Measurements from ENCODE around the gene PTCD3.

Gene PTCD3

DNA sequence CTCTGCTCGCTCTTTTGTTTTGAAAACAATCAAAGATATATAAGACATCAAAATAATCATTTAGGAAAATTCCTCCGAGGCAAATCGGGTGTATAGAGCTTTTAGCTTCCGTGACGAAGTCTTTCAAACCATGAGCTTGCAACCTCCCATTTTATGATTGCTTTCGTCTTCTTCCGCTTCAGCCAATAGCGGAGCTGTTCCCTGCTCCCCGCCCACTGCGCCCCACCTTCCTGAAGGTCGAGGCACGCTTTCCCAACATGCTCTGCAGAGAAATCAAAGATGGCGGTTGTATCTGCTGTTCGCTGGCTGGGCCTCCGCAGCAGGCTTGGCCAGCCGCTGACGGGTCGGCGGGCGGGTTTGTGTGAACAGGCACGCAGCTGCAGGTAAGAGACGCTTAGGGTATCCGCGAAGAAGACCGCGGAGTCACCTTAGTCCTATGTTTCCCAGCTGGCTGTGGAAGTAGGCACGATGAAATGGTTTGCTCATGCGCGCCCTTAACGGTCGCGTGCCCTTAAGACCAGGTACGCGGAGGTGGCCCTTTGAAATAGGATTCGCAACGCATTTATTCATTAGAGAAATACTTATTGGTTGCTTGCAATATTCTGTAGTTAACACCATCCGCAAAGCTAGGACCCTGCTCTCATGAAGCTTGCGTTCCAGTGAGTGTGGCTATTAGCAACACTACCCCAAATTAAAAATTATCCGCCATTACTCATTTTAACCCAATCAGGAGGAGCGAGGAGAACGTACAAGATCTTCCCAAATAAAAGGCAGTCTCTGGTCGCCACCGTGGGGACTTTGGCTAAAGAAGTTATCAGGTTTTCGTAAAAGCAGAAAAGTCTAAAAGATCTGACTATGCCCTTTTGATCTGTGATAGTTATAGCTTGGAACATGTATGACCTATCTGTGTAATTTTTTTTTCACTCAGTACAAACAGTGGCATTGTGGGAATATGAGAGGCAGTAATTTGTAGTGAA lies at the start of gene PTCD3:
Gene PTCD3, plus strand, starts transcription at position 267 of the 977 bp plus-strand sequence. Its CDS starts 13 bp downstream, at position 280.
- DNase-seq (ENCODE audit: low read depth, low spot score), result peak; percentile 92

GRCh38 chr2:86056590-86057331 lies 49.3 kb upstream of the PTCD3 start:
- no peak for DNase-seq (ENCODE audit: low read depth, low spot score)

DNA sequence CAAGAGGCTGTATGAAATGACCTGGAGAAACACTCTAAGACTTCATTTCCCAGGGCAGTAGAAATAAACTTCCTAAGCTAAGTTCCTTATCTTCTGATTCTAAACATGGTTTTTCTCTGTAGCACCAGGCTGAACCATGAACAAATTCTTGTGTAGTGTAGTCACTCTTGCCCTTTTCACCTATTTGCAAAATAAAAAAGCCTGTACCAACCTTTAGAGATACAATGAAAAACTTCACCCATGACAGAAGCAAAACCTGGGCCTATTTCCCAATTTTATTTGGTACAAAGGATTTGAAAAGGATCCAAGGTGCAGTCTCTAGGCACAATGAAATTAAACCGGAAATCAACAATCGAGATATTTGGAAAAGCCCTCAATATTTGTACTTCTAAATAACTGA lies 44.0 kb upstream of the PTCD3 start:
- no peak for DNase-seq (ENCODE audit: low read depth, low spot score)

GRCh38 chr2:86064006-86064405 lies 42.0 kb upstream of the PTCD3 start:
- no peak for DNase-seq (ENCODE audit: low read depth, low spot score)

DNA sequence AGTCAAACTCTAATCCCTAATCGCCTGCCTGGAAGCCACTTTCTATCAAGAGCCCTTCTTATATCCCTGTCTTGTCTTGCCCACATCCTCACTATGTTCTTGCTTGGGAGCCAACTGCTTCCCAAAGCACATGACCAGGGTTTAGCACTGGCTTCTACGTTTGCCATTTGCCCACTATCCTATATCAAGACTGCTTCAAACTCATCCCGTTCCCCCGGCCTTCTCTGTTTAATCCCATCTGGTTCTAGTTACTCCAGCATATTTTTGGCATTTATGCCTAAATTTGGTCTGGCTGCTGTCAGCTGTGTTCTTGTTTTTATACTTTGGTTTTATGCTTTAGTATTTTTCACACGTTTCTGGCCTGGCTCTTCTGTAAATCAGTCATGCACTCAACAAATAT lies 40.5 kb upstream of the PTCD3 start:
- DNase-seq (ENCODE audit: low read depth, low spot score), result no peak

DNA sequence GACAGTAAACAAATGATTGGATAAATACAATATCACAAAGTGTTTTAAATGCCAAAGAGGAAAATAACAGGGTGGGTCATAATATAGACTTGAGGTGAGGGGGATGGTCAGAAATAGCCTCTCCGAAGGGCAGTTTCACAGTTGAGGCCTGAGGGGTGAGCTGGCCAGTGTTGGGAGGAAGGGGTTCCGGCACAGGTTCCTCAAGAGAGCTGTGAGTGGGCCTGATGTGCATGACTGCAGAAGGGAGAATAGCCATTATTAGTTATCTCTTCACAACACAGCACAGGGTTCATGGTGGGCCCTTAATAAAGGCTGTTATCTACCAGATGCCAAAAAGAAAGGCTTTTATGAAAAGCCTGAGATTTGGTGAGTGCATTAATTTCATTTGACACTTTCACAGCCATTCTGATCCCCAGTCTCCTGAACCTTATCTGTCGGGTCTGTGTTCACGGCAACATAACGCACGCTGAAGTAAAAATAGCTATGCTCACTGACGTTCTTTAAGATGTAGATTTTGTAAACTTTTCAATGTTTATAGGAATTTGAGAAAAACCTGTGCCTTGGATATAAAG lies 39.9 kb upstream of the PTCD3 start:
- no peak for DNase-seq (ENCODE audit: low read depth, low spot score)

DNA sequence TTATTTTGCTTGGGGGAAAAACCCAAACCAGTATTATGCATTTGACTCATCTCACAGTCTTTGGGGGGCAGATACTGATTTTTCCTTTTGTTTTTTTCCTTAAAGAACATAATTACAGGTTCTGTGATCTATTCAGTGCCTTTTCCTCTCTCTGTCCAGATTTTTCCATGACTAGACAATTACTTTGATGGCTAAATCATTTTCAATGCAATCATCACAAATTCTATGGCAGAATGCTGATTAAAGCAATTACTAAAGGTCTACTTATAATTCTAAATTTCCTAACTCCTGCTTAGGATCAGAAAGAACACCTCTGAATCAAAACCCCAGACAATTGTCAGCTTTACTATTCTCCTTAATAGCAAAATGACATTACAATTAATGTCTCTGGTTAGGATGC lies 39.1 kb upstream of the PTCD3 start:
- no peak for DNase-seq (ENCODE audit: low read depth, low spot score)

GRCh38 chr2:86068136-86068588 lies 37.9 kb upstream of the PTCD3 start:
- DNase-seq (ENCODE audit: low read depth, low spot score), result no peak

DNA sequence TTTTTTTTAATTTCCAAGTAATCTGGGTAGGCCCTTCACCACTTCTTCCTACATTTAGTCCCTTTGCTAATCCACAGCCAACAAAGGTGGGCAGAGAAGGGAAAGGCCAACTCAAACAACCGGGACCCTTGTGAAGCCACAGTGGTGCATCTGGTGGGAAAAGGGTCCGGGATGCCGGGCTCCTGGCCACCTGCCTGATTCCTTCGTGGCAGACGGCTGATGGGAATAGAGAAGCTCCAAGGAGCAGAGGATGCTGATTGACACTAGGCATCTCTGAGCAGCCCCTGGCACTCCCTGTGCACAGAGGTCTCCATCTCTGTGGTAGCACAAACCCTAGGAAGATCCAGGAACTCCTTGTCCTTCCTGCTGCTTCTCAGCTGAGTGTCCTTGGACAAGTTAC lies 37.4 kb upstream of the PTCD3 start:
- no peak for DNase-seq (ENCODE audit: low read depth, low spot score)

- no peak for DNase-seq (ENCODE audit: low read depth, low spot score)
Observed at GRCh38 chr2:86069091-86069685, 36.8 kb upstream of the PTCD3 start.

- DNase-seq (ENCODE audit: low read depth, low spot score), result no peak
Observed at GRCh38 chr2:86069783-86070339, 36.2 kb upstream of the PTCD3 start.

GRCh38 chr2:86070868-86071267 lies 35.2 kb upstream of the PTCD3 start:
- DNase-seq (ENCODE audit: low read depth, low spot score), result no peak

DNA sequence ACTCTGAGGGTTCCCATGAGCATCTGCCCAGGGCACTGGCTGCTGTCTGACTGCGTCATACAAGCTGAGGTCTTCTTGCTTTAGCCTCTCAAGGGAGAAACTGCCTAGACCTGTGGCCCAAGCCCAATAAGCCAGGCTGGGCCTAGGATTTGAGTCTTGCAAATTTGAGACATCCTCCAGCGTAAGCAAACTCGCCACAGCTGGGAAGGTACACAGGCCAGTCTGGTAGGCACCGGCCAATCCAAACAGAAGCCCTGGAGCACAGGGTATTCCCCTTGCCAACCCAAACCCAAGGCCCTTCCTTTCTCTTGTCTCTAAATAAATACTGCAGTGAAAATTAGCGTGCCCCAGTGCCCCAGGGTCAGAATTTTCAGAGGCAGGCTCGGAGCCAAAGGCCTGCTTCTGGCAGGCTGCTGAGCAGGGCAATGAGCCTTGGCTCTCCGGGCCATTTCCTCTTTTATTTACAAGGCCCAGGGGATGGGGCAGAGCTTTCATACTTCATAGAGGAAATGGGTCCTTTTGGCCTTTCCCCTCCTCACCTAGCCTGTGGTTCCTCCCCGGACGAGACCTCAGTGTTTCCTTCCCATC lies 33.7 kb upstream of the PTCD3 start:
- no peak for DNase-seq (ENCODE audit: low read depth, low spot score)

DNA sequence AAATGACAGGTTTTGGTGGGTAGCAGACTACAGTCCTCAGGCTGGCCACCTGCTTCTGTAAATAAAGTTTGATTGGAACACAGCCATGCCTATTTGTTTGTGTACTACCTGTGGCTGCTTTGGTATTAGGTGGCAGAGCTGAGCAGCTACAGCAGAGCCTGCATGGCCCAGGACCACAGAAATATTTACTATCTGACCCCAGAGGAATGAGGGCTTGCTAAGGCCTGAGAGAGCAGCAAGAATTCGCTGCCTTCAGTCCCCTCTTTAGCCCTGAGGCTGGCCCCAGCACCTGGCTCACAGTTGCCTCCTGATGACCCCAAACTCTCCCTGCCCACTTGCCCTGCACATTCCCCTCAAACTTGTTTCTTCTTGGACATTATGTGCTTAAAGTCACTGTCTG lies 32.8 kb upstream of the PTCD3 start:
- DNase-seq (ENCODE audit: low read depth, low spot score), result no peak

DNA sequence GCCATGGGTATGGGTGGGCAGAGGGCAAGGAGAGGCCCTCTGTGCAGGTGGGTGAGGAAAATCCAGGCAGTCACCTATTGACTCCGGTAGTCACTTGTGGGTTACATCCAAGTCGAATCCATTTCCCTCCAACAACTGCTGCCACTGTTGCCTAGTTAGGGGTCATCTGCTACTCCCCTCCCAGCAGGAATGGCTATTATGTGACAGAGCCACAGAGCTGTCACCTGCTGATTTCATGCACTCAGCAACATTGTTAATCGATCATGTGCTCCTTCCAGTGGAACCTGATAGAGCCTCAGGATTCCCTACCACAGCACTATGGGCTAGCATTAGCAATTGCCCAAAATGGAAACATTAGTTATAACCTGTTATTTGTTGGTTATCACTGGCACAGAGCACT lies 31.8 kb upstream of the PTCD3 start:
- DNase-seq (ENCODE audit: low read depth, low spot score), result no peak

- no peak for DNase-seq (ENCODE audit: low read depth, low spot score)
Observed at GRCh38 chr2:86074811-86075210, 31.2 kb upstream of the PTCD3 start.

GRCh38 chr2:86075886-86076285 lies 30.1 kb upstream of the PTCD3 start:
- DNase-seq (ENCODE audit: low read depth, low spot score), result no peak

- DNase-seq (ENCODE audit: low read depth, low spot score), result no peak
Observed at GRCh38 chr2:86078774-86079545, 27.1 kb upstream of the PTCD3 start.

GRCh38 chr2:86079981-86080911 lies 25.8 kb upstream of the PTCD3 start:
- peak; percentile 39 for DNase-seq (ENCODE audit: low read depth, low spot score)

Measured in activated naive CD8-positive, alpha-beta T cell treated with anti-CD3 and anti-CD28 coated beads, Interleukin-2, amount 50 U/mL, for 16 hours (primary cell).